HL-60/S4 treated with retinoic acid at 250 ng/mL for 4 days and 3 days (cell line): Measurements from ENCODE around the gene RNF11.
"Not testable (repeated sequence)": the region's sequence is repeated elsewhere in the genome, so short reads cannot be mapped to it uniquely, and the experiment has no call there.

Experiments used
- in situ Hi-C: fragments of 300-500 bp; cut with MboI; formaldehyde crosslinking; loops from 2 replicates; pipeline ENCODE4 v1.7.0; 2022; ENCODE audit warnings: low sequenced_read_pairs

The RNF11 gene

GRCh38 chr1:51227231-51227960 is 8.7 kb upstream of the RNF11 start:
- in situ Hi-C loops: not testable (repeated sequence)

GRCh38 chr1:51228471-51228870 is 7.6 kb upstream of the RNF11 start:
- in situ Hi-C loops: not testable (repeated sequence)

GRCh38 chr1:51230501-51231078 is 5.5 kb upstream of the RNF11 start:
- in situ Hi-C loops: no loop called here

- in situ Hi-C loops: no loop called here
Measured at GRCh38 chr1:51231120-51231519, 5.0 kb upstream of the RNF11 start.

GRCh38 chr1:51231896-51232295 is 4.2 kb upstream of the RNF11 start:
- in situ Hi-C loops: no loop called here

GRCh38 chr1:51234236-51234635 is 1.8 kb upstream of the RNF11 start:
- in situ Hi-C loops: not testable (repeated sequence)

GRCh38 chr1:51234721-51235425 is 1.2 kb upstream of the RNF11 start:
- in situ Hi-C loops: no loop called here

GRCh38 chr1:51236531-51237350 is 668 bp downstream of the RNF11 start:
- in situ Hi-C loops: no loop called here

GRCh38 chr1:51237351-51238033 is 1.4 kb downstream of the RNF11 start:
- in situ Hi-C loops: no loop called here

GRCh38 chr1:51238034-51238403 is 1.9 kb downstream of the RNF11 start:
- in situ Hi-C loops: no loop called here

GRCh38 chr1:51240084-51240483 is 4.0 kb downstream of the RNF11 start:
- in situ Hi-C loops: no loop called here

- in situ Hi-C loops: no loop called here
Measured at GRCh38 chr1:51241119-51241518, 5.0 kb downstream of the RNF11 start.

- in situ Hi-C loops: no loop called here
Measured at GRCh38 chr1:51242546-51242945, 6.5 kb downstream of the RNF11 start.

- in situ Hi-C loops: no loop called here
Measured at GRCh38 chr1:51247022-51247421, 10.9 kb downstream of the RNF11 start.

GRCh38 chr1:51247499-51247898 is 11.4 kb downstream of the RNF11 start:
- in situ Hi-C loops: no loop called here

GRCh38 chr1:51249445-51249844 is 13.4 kb downstream of the RNF11 start:
- in situ Hi-C loops: no loop called here

- in situ Hi-C loops: not testable (repeated sequence)
Measured at GRCh38 chr1:51250729-51251128, 14.7 kb downstream of the RNF11 start.

GRCh38 chr1:51251165-51251564 is 15.1 kb downstream of the RNF11 start:
- in situ Hi-C loops: not testable (repeated sequence)

GRCh38 chr1:51252366-51252765 is 16.3 kb downstream of the RNF11 start:
- in situ Hi-C loops: no loop called here

GRCh38 chr1:51253691-51254090 is 17.6 kb downstream of the RNF11 start:
- in situ Hi-C loops: no loop called here

- in situ Hi-C loops: no loop called here
Measured at GRCh38 chr1:51255331-51255730, 19.3 kb downstream of the RNF11 start.
